Epithelial cell of prostate (primary cell): ENCODE data around the gene MMP23B.
"Not testable (repeated sequence)": the region's sequence is repeated elsewhere in the genome, so short reads cannot be mapped to it uniquely, and the experiment has no call there.

ENCODE experiments used
- DNase-seq: peaks from one replicate; pipeline ENCODE4 v3.0.0-alpha.2; 2011; ENCODE audit warnings: low read depth, low spot score
- H3K27ac ChIP-seq: fragments of 450-650 bp; 2 replicates; pipeline ENCODE4 v1.5.1; 2017; ENCODE audit warnings: mild to moderate bottlenecking

The MMP23B gene

DNA sequence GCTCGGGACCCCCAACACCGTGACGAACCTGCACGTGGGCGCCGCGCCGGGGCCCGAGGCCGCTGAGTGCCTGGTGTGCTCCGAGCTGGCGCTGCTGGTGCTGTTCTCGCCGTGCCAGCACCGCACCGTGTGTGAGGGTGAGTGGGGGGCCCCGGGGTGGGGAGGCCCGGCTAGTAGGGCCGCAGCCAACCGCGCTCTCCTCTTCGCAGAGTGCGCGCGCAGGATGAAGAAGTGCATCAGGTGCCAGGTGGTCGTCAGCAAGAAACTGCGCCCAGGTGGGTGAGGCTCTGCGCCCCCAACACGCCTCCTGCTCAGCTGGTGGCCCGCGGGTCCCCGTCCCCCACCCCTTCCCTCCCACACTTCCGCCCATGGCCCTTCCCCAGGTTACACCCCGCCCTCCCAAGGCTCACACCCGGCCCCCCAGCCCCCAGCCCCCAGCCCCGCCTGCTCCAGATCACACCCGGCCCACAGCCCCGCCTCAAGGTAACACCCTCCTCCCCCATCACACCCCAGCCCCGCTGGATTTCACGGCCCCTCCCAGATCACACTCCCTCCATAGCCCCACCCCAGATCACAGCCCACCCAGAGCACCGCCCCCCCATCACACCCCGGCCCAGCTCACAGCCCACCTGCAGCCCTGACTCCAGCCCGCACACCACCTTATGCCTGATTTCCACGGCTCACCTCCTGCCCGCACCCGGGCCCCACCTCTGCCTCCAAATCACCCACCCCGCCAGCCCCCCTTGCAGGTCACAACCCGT lies 2.4 kb upstream of the MMP23B start:
- DNase-seq, result no peak
- H3K27ac ChIP-seq, result no peak overlapping the region

DNA sequence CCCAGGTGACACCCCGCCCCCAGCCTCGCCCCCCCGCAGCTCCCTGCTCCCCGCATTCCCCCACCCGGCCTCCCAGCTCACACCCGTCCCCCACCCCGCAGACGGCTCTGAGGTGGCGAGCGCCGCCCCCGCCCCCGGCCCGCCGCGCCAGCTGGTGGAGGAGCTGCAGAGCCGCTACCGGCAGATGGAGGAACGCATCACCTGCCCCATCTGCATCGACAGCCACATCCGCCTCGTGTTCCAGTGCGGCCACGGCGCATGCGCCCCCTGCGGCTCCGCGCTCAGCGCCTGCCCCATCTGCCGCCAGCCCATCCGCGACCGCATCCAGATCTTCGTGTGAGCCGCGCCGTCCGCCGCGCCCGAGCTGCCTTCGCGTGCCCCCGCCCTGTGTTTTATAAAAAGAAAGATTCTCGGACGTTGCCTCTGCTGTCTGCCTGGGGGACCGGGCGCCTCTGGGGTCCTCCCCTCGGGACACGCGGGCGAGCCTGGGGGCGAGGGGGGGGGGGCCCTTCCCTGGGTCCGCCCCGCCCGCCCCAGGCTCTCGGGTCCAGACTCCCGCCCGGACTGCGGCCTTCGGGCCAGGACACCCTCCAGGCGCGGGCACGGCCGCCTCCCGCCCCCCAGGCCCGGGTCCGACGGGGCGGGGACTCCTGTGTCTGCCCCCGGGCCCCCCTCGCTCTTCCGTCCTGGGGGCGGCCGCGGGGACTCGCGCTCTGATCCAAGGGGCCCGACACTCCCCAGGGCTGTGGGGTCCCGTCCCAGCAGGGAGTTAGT lies 1.6 kb upstream of the MMP23B start:
- H3K27ac ChIP-seq, result no peak overlapping the region
- DNase-seq, result no peak

DNA sequence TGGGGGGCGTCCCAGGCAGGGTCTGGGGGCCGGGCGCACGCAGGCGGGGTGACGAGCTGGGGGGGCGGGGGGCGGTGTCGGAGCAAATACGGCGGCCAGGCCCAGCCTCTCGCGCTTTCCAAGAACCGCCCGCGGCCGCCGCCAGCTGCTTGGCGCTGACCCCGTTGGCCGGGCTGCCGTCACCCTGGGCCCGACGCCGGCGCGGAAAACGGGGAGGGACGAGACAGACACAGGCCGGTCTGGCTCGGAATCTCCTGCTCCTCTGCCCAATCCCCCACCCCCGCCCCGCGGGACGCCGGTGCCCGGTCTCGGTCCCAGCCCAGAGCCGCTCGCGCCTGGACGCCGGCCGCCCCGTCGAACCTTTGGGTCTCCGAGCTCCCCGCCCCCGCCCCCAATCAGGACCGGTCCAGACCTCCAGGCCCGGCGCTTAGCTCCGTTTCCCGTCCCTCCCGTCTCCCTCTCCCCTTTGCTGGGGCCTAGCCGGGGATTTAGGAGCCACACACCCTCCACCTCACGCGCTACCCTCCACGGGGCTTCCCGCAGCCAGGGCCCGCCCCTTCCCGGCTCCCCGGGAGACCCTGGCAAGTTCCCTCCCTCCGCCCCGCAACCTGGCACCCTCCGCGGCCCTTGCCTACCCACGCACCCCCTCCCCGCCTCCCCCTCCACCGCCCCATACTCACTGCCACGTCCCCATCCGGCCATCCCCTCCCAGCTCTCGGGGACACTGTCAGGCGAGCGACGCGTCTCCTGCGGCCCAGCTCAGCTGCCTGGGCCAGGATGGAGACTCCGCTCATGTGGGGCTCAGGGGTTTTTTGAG lies 800 bp upstream of the MMP23B start:
- no peak for DNase-seq
- no peak overlapping the region for H3K27ac ChIP-seq

GRCh38 chr1:1633409-1633808 lies 1.4 kb downstream of the MMP23B start:
- not testable (repeated sequence) for DNase-seq, H3K27ac ChIP-seq

GRCh38 chr1:1634613-1635012 lies 2.6 kb downstream of the MMP23B start:
- not testable (repeated sequence) for DNase-seq

DNA sequence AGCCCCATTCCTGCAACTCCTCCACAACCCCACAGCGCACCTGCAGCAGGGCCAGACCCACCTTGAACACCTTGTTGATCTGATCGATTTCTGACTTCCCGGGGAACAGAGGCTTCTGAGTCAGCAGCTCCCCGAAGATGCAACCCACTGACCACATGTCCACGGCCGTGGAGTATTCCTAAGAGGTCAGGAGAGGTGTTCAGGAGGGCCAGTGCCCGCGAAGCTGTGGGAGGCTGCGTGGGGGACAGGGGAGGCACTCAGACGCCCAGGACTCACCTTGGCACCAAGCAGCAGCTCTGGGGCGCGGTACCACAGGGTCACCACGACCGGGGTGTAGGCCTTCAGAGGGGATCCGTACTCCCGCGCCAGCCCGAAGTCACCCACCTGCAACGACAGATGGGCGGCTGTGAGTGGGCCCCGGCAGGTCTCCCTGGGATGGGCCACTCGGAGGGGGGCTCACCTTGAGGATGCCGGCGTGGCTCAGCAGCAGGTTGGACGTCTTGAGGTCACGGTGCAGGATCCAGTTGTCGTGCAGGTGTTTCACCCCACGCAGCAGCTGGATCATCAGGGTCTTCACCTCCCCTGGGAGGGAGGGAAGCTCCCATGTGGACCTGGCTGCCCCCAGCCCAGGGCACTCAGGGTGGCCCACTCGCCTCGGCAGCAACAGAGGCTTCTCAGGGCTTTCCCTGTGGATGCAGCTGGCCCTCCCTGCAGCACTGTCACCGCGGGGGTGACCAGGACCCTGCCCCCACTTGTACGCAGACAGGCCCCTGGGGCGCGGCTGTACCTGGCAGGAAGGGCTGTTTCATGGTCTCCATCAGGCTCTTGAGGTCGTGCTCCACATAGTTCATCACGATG lies 4.9 kb downstream of the MMP23B start:
- DNase-seq, H3K27ac ChIP-seq: not testable (repeated sequence)

More at GRCh38 chr1:1634613-1635012, 2.6 kb downstream of the MMP23B start:
- H3K27ac ChIP-seq, result not testable (repeated sequence)

DNA sequence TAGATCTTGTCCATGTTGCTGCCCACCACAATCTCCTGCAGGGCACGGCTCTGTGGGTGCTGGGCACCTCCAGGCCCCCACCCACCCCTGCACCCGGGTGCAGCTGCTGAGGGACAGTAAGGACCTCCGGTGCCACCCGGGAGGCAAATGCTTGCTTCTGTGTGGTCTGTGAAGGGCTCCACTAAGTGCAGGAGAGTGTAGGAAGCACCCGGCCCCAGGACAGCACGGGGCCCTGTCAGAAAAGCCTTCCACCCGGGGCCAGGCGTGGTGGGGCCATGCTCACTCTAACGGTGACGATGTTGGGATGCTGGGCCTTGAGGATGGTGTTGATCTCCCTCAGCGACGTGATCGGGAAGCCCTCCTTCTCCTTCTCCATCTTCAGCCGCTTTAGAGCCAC lies 5.5 kb downstream of the MMP23B start:
- not testable (repeated sequence) for DNase-seq, H3K27ac ChIP-seq

DNA sequence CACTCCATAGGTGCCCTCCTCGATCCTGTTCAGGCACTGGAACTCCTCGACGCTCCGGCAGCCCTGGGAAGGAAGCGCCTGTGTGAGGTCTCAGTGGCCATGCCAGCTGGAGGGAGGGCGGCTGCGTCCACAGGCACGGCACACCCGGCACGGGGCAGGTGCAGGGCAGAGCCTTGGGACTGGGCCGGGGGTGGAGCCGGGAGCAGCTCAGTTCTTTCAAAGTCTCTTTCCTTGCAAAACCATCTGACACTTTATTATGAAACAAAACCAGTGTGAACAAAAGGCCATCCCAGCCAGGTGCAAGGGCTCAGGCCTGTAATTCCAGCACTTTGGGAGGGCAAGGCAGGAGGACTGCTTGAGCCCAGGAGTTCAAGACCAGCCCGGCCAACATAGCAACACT lies 6.6 kb downstream of the MMP23B start:
- DNase-seq, H3K27ac ChIP-seq: not testable (repeated sequence)

GRCh38 chr1:1639368-1639767 lies 7.4 kb downstream of the MMP23B start:
- H3K27ac ChIP-seq, DNase-seq: not testable (repeated sequence)

DNA sequence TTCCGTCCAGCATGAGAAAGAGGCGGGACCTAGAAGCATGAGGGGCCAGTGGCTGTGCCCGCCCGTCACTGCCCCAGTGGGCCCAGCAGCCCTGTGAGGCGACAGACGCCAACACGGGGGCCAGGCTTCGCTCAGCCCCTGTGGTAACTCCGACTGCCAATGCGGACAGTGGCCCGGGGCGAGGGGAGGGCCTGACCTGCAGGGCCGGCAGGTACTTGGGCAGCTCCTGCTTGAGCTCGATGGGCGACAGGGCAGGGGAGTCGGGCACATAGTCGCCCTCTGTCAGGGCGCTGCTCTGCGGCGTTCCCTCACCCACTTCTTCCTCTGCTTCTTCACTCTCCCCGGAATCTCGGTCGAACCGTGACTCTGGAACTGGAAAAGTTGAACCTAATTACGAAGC lies 8.1 kb downstream of the MMP23B start:
- not testable (repeated sequence) for DNase-seq, H3K27ac ChIP-seq

GRCh38 chr1:1640711-1641461 lies 8.9 kb downstream of the MMP23B start:
- not testable (repeated sequence) for DNase-seq, H3K27ac ChIP-seq

DNA sequence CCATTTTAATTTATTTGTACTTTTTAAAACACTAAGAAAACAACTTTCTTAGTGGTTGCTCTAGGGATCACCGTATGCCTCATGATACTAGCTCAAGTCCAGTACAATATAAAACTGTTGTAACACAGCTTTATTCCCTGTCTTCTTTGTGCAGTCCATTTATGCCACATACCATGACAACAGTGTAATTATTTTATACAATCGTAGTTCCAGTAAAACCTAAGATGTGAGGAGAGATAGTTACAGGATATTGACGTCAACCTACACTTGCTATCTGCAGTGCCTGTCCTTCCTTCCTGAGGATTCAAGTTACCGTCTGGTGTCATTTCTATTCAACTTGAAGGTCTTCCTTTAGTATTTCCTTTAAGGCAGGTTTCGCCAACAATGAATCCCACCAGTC lies 14.4 kb downstream of the MMP23B start:
- DNase-seq, H3K27ac ChIP-seq: not testable (repeated sequence)

DNA sequence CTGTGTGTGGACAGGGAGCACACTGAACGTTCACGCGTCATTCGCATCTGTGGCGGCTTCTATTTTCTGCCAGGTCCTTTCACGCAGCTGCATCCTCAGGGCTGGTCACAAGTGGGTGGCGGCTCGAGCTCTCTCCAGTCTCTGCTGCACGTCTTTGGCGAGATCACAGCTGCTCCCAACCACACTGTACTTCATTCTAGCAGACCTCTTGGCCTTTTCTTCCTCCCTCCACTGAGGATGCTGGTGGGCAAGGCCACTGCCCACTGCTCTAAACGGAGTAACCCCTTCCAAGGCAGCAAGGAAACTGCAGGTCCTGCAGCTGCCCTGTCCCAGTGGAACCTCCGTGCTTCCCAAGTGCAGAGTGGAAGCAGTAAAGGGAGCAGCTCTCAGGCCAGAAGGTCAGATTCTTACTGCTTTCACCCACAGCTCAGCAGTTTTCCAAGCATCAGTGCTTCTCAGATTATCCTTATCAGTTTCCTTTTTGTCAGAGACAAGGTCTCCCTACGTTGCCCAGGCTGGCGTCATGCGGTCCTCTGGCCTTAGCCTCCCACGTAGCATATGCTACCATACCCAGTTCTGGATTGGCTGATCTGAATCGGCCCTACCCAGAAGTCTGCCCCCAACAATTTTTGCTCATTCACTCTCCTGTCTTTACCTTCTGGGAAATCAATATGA lies 15.7 kb downstream of the MMP23B start:
- DNase-seq, H3K27ac ChIP-seq: not testable (repeated sequence)

DNA sequence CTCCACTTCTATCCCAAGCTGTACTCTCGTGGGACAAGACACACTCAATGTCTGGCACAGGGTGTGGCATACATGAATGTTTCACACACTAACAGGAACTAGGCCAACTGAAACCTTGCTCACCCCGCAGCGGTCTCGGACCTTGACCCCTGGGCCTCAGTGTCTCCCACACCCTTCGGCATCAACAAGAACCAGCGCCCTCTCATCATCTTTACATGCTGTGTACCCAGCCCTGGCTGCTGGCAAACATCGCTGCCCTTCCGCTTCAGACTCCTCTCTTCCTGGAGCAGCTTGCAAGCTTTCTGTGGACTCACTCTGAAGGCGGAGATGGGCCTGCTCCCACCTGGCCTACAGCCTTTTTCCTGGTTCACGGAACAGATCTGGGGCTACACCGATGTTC lies 16.3 kb downstream of the MMP23B start:
- not testable (repeated sequence) for H3K27ac ChIP-seq, DNase-seq

- DNase-seq, result peak; percentile 73
Observed at GRCh38 chr1:1658583-1659549, 26.9 kb downstream of the MMP23B start, which contains the start of gene CDK11B. CDK11B (minus strand) TSS chr1:1659004; CDS start chr1:1657485, 1,519 bp downstream.

DNA sequence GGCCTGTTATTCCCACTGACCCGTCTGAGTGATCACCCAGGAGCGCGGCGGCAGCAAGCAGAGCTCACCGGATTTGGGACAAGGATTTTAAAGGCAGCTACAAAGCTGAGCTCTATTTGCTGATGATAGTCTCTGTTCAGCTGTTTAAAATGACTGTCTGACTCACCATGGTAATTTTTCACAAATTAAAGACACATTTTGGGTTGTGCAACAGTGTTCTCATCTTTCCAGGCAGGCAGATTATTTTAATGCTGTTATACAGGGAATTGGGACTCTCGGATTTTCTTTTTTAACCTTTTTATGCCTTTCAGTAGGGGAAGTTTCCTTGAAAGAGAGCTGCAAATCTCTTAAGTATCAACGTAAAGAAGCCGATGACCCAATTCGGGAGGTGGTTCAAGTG lies 30.4 kb downstream of the MMP23B start:
- not testable (repeated sequence) for DNase-seq, H3K27ac ChIP-seq

More at GRCh38 chr1:1658583-1659549, 26.9 kb downstream of the MMP23B start, which contains the start of gene CDK11B:
- H3K27ac ChIP-seq, result peak within 1 kb of the TSS; percentile 81
